NCI-H2196 (cell line): Measurements from ENCODE around the gene SEC63.
"Not testable (repeated sequence)": the region's sequence is repeated elsewhere in the genome, so short reads cannot be mapped to it uniquely, and the experiment has no call there.

Source experiments
- DNase-seq: peaks from one replicate; lab custom pipeline; 2025; ENCODE audit not compliant: unreplicated experiment; lab: John Stamatoyannopoulos, UW

SEC63 gene

GRCh38 chr6:107864226-107865127, 93.5 kb downstream of the SEC63 start:
- DNase-seq = no peak

GRCh38 chr6:107862383-107862782, 95.6 kb downstream of the SEC63 start:
- peak; percentile 27 for DNase-seq

GRCh38 chr6:107860963-107861362, 97.0 kb downstream of the SEC63 start:
- DNase-seq = not testable (repeated sequence)

GRCh38 chr6:107860144-107860543, 97.9 kb downstream of the SEC63 start:
- DNase-seq = not testable (repeated sequence)

GRCh38 chr6:107853230-107853629, 104.8 kb downstream of the SEC63 start:
- no peak for DNase-seq

- no peak for DNase-seq
Observed at GRCh38 chr6:107849325-107849724, 108.7 kb downstream of the SEC63 start.

GRCh38 chr6:107847844-107848802, 109.9 kb downstream of the SEC63 start:
- peak; percentile 85 for DNase-seq

GRCh38 chr6:107846262-107846795, 111.7 kb downstream of the SEC63 start:
- no peak for DNase-seq

GRCh38 chr6:107845777-107846176, 112.2 kb downstream of the SEC63 start:
- no peak for DNase-seq

- no peak for DNase-seq
Observed at GRCh38 chr6:107843400-107843799, 114.6 kb downstream of the SEC63 start.

GRCh38 chr6:107841275-107841670, 116.7 kb downstream of the SEC63 start:
- DNase-seq = peak; percentile 4

GRCh38 chr6:107840636-107841274, 117.3 kb downstream of the SEC63 start:
- DNase-seq = no peak

- DNase-seq = no peak
Observed at GRCh38 chr6:107833136-107833535, 124.9 kb downstream of the SEC63 start.

GRCh38 chr6:107832151-107833056, 125.6 kb downstream of the SEC63 start:
- DNase-seq = no peak

- no peak for DNase-seq
Observed at GRCh38 chr6:107830060-107830459, 127.9 kb downstream of the SEC63 start.

- DNase-seq = no peak
Observed at GRCh38 chr6:107827541-107827940, 130.5 kb downstream of the SEC63 start.

GRCh38 chr6:107823047-107823557, 134.9 kb downstream of the SEC63 start:
- no peak for DNase-seq

GRCh38 chr6:107822176-107823046, 135.6 kb downstream of the SEC63 start:
- DNase-seq = no peak

- DNase-seq = no peak
Observed at GRCh38 chr6:107821591-107821990, 136.4 kb downstream of the SEC63 start.
